Head of caudate nucleus (tissue), 42 donors: Measurements from ENCODE around the gene MORC2.

Experiments
- DNase-seq, 42 donors: peaks; one replicate each; pipeline versions ENCODE4 v3.0.0 to v3.0.0-alpha.2; 2020 to 2021; ENCODE audit warnings: mixed read lengths in 7 of 42
- intact Hi-C: fragments of 100-400 bp; cut with DNase I; formaldehyde crosslinking; loops from one replicate; pipeline ENCODE4 v1.15.0; 2022

MORC2 gene

GRCh38 chr22:30968015-30968923, at the start of gene MORC2:
Gene MORC2 (minus strand): TSS chr22:30968774. CDS start chr22:30967889, 885 bp downstream.
- intact Hi-C loops, result loop anchor here (5.0 kb wide), 1 partner anchor 114 kb away; the partner anchor contains the start of gene SMTN
- peak in 4 of 42 donors; percentile 2 to 70 (median 60) for DNase-seq

GRCh38 chr22:31005535-31005934, 37.0 kb upstream of the MORC2 start:
- intact Hi-C loops, result no loop called here
- no peak for DNase-seq

GRCh38 chr22:31001124-31001770, 32.7 kb upstream of the MORC2 start:
- intact Hi-C loops, result no loop called here
- DNase-seq, result no peak

- no peak for DNase-seq
- intact Hi-C loops, result no loop called here
These were observed 29.8 kb upstream of the MORC2 start for GRCh38 chr22:30998329-30998728.

GRCh38 chr22:30996462-30996861, 27.9 kb upstream of the MORC2 start:
- intact Hi-C loops, result no loop called here
- DNase-seq, result no peak

GRCh38 chr22:30994960-30995359, 26.4 kb upstream of the MORC2 start:
- DNase-seq, result no peak
- intact Hi-C loops, result no loop called here

GRCh38 chr22:30992565-30992964, 24.0 kb upstream of the MORC2 start:
- intact Hi-C loops, result no loop called here
- DNase-seq, result no peak

- intact Hi-C loops, result no loop called here
These were observed 22.1 kb upstream of the MORC2 start for GRCh38 chr22:30990690-30991089.

GRCh38 chr22:30989474-30989873, 20.9 kb upstream of the MORC2 start:
- intact Hi-C loops, result no loop called here
- no peak for DNase-seq

More at GRCh38 chr22:30990690-30991089, 22.1 kb upstream of the MORC2 start:
- no peak for DNase-seq

- intact Hi-C loops, result no loop called here
- DNase-seq, result no peak
These were observed 17.1 kb upstream of the MORC2 start for GRCh38 chr22:30985561-30986208.

GRCh38 chr22:30984317-30984716, 15.7 kb upstream of the MORC2 start:
- no peak for DNase-seq
- intact Hi-C loops, result no loop called here

- no peak for DNase-seq
- intact Hi-C loops, result no loop called here
These were observed 13.9 kb upstream of the MORC2 start for GRCh38 chr22:30982512-30982911.

GRCh38 chr22:30979932-30980331, 11.4 kb upstream of the MORC2 start:
- no peak for DNase-seq
- intact Hi-C loops, result loop anchor here (10.0 kb wide), 1 partner anchor 175 kb away; no protein-coding TSS in a partner anchor

GRCh38 chr22:30978304-30978962, 9.9 kb upstream of the MORC2 start:
- no peak for DNase-seq
- intact Hi-C loops, result loop anchor here (10.0 kb wide), 1 partner anchor 176 kb away; no protein-coding TSS in a partner anchor

GRCh38 chr22:30970356-30970746, 1.8 kb upstream of the MORC2 start:
- no peak for DNase-seq
- intact Hi-C loops, result loop anchor here (10.0 kb wide), 1 partner anchor 184 kb away; no protein-coding TSS in a partner anchor

GRCh38 chr22:30969532-30970355, 1.2 kb upstream of the MORC2 start:
- intact Hi-C loops, result loop anchor here (5.0 to 10.0 kb wide), 2 partner anchors 113 to 185 kb away; partner anchors contain the start of gene SMTN
- peak in 13 of 42 donors; percentile 3 to 43 (median 16) for DNase-seq

- intact Hi-C loops, result loop anchor here (5.0 kb wide), 1 partner anchor 113 kb away; the partner anchor contains the start of gene SMTN
- peak; percentile 95 to 99 (median 98) for DNase-seq
These were observed 454 bp upstream of the MORC2 start, which contains the start of gene TUG1 for GRCh38 chr22:30968924-30969531. Gene TUG1 (plus strand): TSS chr22:30969265.
